ENCODE results near the gene RPRD2. TPM values are rescaled to one million over a fixed set of nuclear protein-coding genes. Genes with fewer than 3 reads are reported as not detected.

RPRD2 gene
- polyA plus RNA-seq, 1 experiment, result 19.7 TPM

- Histone ChIP-seq H3K27me3 (ENCODE audit: control insufficient read depth, insufficient read depth, low read length) (no peaks in the 10 kb centered on the region), H3K27ac (ENCODE audit: low read depth, low read length) (no peak overlapping the region), H3K4me3 (ENCODE audit: low read depth, low read length) (no peak overlapping the region), H3K9me3 (ENCODE audit: control insufficient read depth, insufficient read depth, low read length) (no peaks in the 10 kb centered on the region)
- ChIA-PET CTCF (no interaction called here), POLR2A (no interaction called here)
- no peak for DNase-seq (ENCODE audit: low read depth, low spot score)
- no peak for TF ChIP-seq CTCF (IDR thresholded peaks at IDR 0.05; ENCODE audit: low read depth, low read length)
Measured at GRCh38 chr1:150415800-150416199, 51.9 kb downstream of the RPRD2 start.

- POLR2A ChIA-PET, result interaction anchor here (1.1 kb wide), 1 partner anchor 9 kb away, joined by 3 read pairs; no protein-coding TSS in a partner anchor
Measured at GRCh38 chr1:150420560-150421265, 56.8 kb downstream of the RPRD2 start.

DNA sequence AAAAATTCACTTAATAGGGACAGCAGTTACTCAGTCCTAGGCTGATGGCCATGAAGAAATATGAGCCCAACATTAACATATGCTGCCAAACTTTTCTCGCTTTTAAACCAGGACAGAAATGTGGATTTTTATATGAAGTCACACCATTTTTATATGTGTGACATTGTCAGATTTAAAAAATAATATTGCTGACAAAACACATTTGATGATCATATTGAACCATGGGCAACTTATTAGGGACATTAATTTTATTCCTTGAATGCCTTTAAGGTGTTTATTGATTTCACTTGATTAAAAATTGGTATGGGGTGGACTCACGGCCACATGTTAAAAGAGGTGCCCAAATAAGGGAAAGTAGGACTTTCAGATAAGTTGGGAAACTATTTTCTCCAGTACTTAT lies 58.6 kb downstream of the RPRD2 start:
- Histone ChIP-seq H3K9me3 (ENCODE audit: control insufficient read depth, insufficient read depth, low read length) (no peaks in the 10 kb centered on the region), H3K4me3 (ENCODE audit: low read depth, low read length) (no peak overlapping the region), H3K27ac (ENCODE audit: low read depth, low read length) (no peak overlapping the region), H3K27me3 (ENCODE audit: control insufficient read depth, insufficient read depth, low read length) (no peaks in the 10 kb centered on the region)
- no peak for DNase-seq (ENCODE audit: low read depth, low spot score)
- POLR2A ChIA-PET, result no interaction called here
- CTCF ChIA-PET, result no interaction called here
- TF ChIP-seq CTCF (IDR thresholded peaks at IDR 0.05; ENCODE audit: low read depth, low read length), result no peak

More at GRCh38 chr1:150420560-150421265, 56.8 kb downstream of the RPRD2 start:
- Histone ChIP-seq H3K4me3 (ENCODE audit: low read depth, low read length) (no peak overlapping the region), H3K27ac (ENCODE audit: low read depth, low read length) (no peak overlapping the region), H3K9me3 (ENCODE audit: control insufficient read depth, insufficient read depth, low read length) (no peaks in the 10 kb centered on the region), H3K27me3 (ENCODE audit: control insufficient read depth, insufficient read depth, low read length) (no peaks in the 10 kb centered on the region)
- DNase-seq (ENCODE audit: low read depth, low spot score), result no peak
- CTCF ChIA-PET, result no interaction called here
- no peak for TF ChIP-seq CTCF (IDR thresholded peaks at IDR 0.05; ENCODE audit: low read depth, low read length)

DNA sequence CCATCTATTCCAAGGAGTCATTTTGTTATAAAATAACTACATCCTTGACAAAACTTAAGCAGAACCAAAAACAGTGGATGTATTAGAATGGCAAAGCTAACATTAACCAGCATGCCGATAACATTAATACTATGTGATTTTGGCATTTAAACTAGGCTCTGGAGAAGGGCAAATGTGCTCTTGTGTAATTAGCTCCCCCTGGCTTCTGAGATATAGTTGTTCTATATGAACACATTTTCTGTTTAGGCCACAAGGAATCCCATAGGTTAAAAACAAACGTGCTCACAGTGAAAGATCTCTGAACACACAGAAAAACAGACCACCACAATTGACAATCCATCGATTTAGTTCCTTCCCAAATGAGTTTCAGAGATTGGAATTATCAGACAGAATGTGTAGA lies 65.9 kb downstream of the RPRD2 start:
- ChIA-PET CTCF (no interaction called here), POLR2A (interaction anchor here (1.6 kb wide), 1 partner anchor 9 kb away, joined by 3 read pairs; no protein-coding TSS in a partner anchor)

More for the DNA sequence above, 65.9 kb downstream of the RPRD2 start:
- no peak overlapping the region for H3K4me3 ChIP-seq (ENCODE audit: low read depth, low read length)
- peak; percentile 30 for TF ChIP-seq CTCF (IDR thresholded peaks at IDR 0.05; ENCODE audit: low read depth, low read length)
- no peaks in the 10 kb centered on the region for H3K27me3 ChIP-seq (ENCODE audit: control insufficient read depth, insufficient read depth, low read length)
- no peak overlapping the region for H3K27ac ChIP-seq (ENCODE audit: low read depth, low read length)
- no peak for DNase-seq (ENCODE audit: low read depth, low spot score)
- H3K9me3 ChIP-seq (ENCODE audit: control insufficient read depth, insufficient read depth, low read length), result no peaks in the 10 kb centered on the region
